Cardiac muscle cell (in vitro differentiated cells and primary cell): ENCODE measurements around the gene BAZ1B. TPM values are rescaled to one million over a fixed set of nuclear protein-coding genes. Genes with fewer than 3 reads are reported as not detected.

Experiments
- DNase-seq, 2 donors: peaks; one replicate each; pipeline versions ENCODE4 v3.0.0 to v3.0.0-alpha.2; 2010 to 2017; ENCODE audit warnings: low read depth in 1 of 2, low spot score in 1 of 2
- H3K27ac ChIP-seq: fragments of 200-600 bp; sonication (generic); 2 replicates; pipeline ENCODE4 v1.5.1; 2016
- H3K27me3 ChIP-seq: fragments of 200-600 bp; sonication (generic); 2 replicates; pipeline ENCODE4 v1.6.0; 2016; ENCODE audit warnings: control low read depth
- H3K36me3 ChIP-seq: fragments of 200-600 bp; sonication (generic); 2 replicates; pipeline ENCODE4 v1.5.1; 2016; ENCODE audit warnings: control low read depth
- H3K4me1 ChIP-seq: fragments of 200-600 bp; sonication (generic); 2 replicates; pipeline ENCODE4 v1.8.1; 2017; ENCODE audit warnings: low read depth, mild to moderate bottlenecking, mixed run types
- H3K4me3 ChIP-seq: fragments of 200-600 bp; sonication (generic); 2 replicates; pipeline ENCODE4 v1.5.1; 2016; ENCODE audit warnings: mild to moderate bottlenecking
- H3K9me3 ChIP-seq: fragments of 200-600 bp; sonication (generic); 2 replicates; pipeline ENCODE4 v1.5.1; 2017; ENCODE audit warnings: low read depth, mild to moderate bottlenecking, control low read depth
- CTCF ChIP-seq: IDR thresholded peaks from 2 replicates; pipeline ENCODE4 v1.5.1; 2012; ENCODE audit warnings: low read depth, mild to moderate bottlenecking, low read length
- polyA plus RNA-seq: library from polyadenylated mRNA; unstranded; fragments of >200 nt; fragmentation: Nextera tagmentation; extraction: Ambion mirVana; gene quantifications from 2 replicates; pipeline ENCODE4 v1.2.1, GENCODE V29; 2016
- total RNA-seq: library from RNA; depleted of rRNA; stranded (reverse); fragments of >200 nt; gene quantifications from 2 replicates; pipeline ENCODE4 v1.2.3, GENCODE V29; 2016

BAZ1B gene
- total and polyA plus RNA-seq, 2 experiments from 2014 or later: 19.7 to 42.5 TPM

- no peak for DNase-seq
- TF ChIP-seq CTCF: no peak
- Histone ChIP-seq H3K9me3 (no peaks in the 10 kb centered on the region), H3K27ac (peak overlapping the region; percentile 28), H3K4me1 (no peaks in the 10 kb centered on the region), H3K36me3 (peaks cover 18% of the 10 kb centered on the region), H3K4me3 (no peak overlapping the region), H3K27me3 (peaks cover 5% of the 10 kb centered on the region)
These were observed 84.3 kb downstream of the BAZ1B start for GRCh38 chr7:73437621-73438416.

GRCh38 chr7:73437091-73437490 lies 85.0 kb downstream of the BAZ1B start:
- Histone ChIP-seq H3K27ac (no peak overlapping the region), H3K4me1 (no peaks in the 10 kb centered on the region)

GRCh38 chr7:73436031-73436929 lies 85.8 kb downstream of the BAZ1B start:
- H3K4me1 ChIP-seq: no peaks in the 10 kb centered on the region
- DNase-seq: no peak
- peaks cover 5% of the 10 kb centered on the region for H3K27me3 ChIP-seq
- no peak overlapping the region for H3K4me3 ChIP-seq
- H3K36me3 ChIP-seq: peaks cover 6% of the 10 kb centered on the region
- no peaks in the 10 kb centered on the region for H3K9me3 ChIP-seq
- TF ChIP-seq CTCF: no peak
- H3K27ac ChIP-seq: no peak overlapping the region

More at GRCh38 chr7:73437091-73437490, 85.0 kb downstream of the BAZ1B start:
- no peak for TF ChIP-seq CTCF
- peaks cover 5% of the 10 kb centered on the region for H3K27me3 ChIP-seq
- no peak for DNase-seq
- H3K9me3 ChIP-seq: no peaks in the 10 kb centered on the region
- no peak overlapping the region for H3K4me3 ChIP-seq
- peaks cover 12% of the 10 kb centered on the region for H3K36me3 ChIP-seq

GRCh38 chr7:73435471-73436009 lies 86.6 kb downstream of the BAZ1B start:
- no peak for DNase-seq
- Histone ChIP-seq H3K27ac (no peak overlapping the region), H3K36me3 (no peaks in the 10 kb centered on the region), H3K27me3 (peaks cover 5% of the 10 kb centered on the region), H3K4me3 (no peak overlapping the region), H3K9me3 (no peaks in the 10 kb centered on the region), H3K4me1 (no peaks in the 10 kb centered on the region)
- no peak for TF ChIP-seq CTCF

- H3K36me3 ChIP-seq: no peaks in the 10 kb centered on the region
- peaks cover 5% of the 10 kb centered on the region for H3K27me3 ChIP-seq
- no peak for DNase-seq
- H3K9me3 ChIP-seq: no peaks in the 10 kb centered on the region
- H3K27ac ChIP-seq: no peak overlapping the region
- TF ChIP-seq CTCF: no peak
- no peaks in the 10 kb centered on the region for H3K4me1 ChIP-seq
- no peak overlapping the region for H3K4me3 ChIP-seq
These were observed 87.4 kb downstream of the BAZ1B start for GRCh38 chr7:73434701-73435069.
